Spleen (tissue), 11 donors: ENCODE data around the gene TBC1D16. TPM values are rescaled to one million over a fixed set of nuclear protein-coding genes. Genes with fewer than 3 reads are reported as not detected.

Experiments
- DNase-seq: peaks from one replicate; pipeline ENCODE4 v3.0.0-alpha.2; 2020
- H3K27ac ChIP-seq, 8 donors: fragments of 200-600 bp; sonication (generic) in 7 of 8; 1 replicate in 4 of 8; 2 replicates in 4 of 8; pipeline versions ENCODE4 v1.5.0 to v1.8.0; 2016 to 2021; ENCODE audit warnings: inconsistent platforms in 4 of 8, mild to moderate bottlenecking in 4 of 8, moderate library complexity in 1 of 8
- H3K27me3 ChIP-seq, 7 donors: fragments of 200-600 bp; sonication (generic) in 6 of 7; replicated peaks in 1 of 7; 1 replicate in 4 of 7; 2 replicates in 3 of 7; pipeline versions ENCODE4 v1.5.0 to v1.8.0; 2016 to 2021; ENCODE audit warnings: inconsistent platforms in 3 of 7, mild to moderate bottlenecking in 1 of 7
- H3K36me3 ChIP-seq, 6 donors: fragments of 200-600 bp; sonication (generic) in 5 of 6; 1 replicate in 4 of 6; 2 replicates in 2 of 6; pipeline versions ENCODE4 v1.5.0 to v1.8.0; 2016 to 2021; ENCODE audit warnings: inconsistent platforms in 2 of 6
- H3K4me1 ChIP-seq, 6 donors: fragments of 200-600 bp; sonication (generic) in 5 of 6; 1 replicate in 3 of 6; 2 replicates in 3 of 6; pipeline versions ENCODE4 v1.5.0 to v1.8.0; 2016 to 2021; ENCODE audit warnings: inconsistent platforms in 3 of 6
- H3K4me3 ChIP-seq, 8 donors: fragments of 200-600 bp; sonication (generic) in 7 of 8; 1 replicate in 4 of 8; 2 replicates in 4 of 8; pipeline versions ENCODE4 v1.5.0 to v1.8.0; 2016 to 2021; ENCODE audit warnings: inconsistent platforms in 4 of 8, mild to moderate bottlenecking in 4 of 8, moderate library complexity in 2 of 8
- H3K9me3 ChIP-seq, 8 donors: fragments of 200-600 bp; sonication (generic) in 7 of 8; 1 replicate in 4 of 8; 2 replicates in 4 of 8; pipeline versions ENCODE4 v1.5.0 to v1.8.0; 2016 to 2021; ENCODE audit warnings: inconsistent platforms in 4 of 8
- CTCF ChIP-seq, 11 experiments: fragments of 200-600 bp in 7 of 11; fragments of 450-650 bp in 4 of 11; sonication (generic) in 4 of 11; IDR thresholded peaks in 8 of 11; conservative IDR thresholded peaks in 3 of 11; 1 replicate in 7 of 11; 2 replicates in 4 of 11; pipeline versions ENCODE4 v1.4.0 to v1.8.0; 2016 to 2021; ENCODE audit warnings: antibody characterized with exemption in 11 of 11, inconsistent platforms in 4 of 11, mild to moderate bottlenecking in 1 of 11
- POLR2A ChIP-seq, 3 donors: fragments of 450-650 bp; IDR thresholded peaks; one replicate each; pipeline ENCODE4 v1.5.1; 2017; ENCODE audit warnings: antibody characterized with exemption in 3 of 3, mild to moderate bottlenecking in 1 of 3
- POLR2AphosphoS5 ChIP-seq, 3 donors: sonication (generic); formaldehyde crosslinking; IDR thresholded peaks; one replicate each; pipeline ENCODE4 v1.5.1; 2017; ENCODE audit warnings: antibody characterized with exemption in 3 of 3
- WGBS, 5 donors: extraction: QIAGEN DNeasy Blood & Tissue Kit in 3 of 5; methylation state at CpG; one replicate each; pipeline versions ENCODE4 v1.1.5 to v1.1.7; 2013 to 2018; 5-methylcytosine and 5-hydroxymethylcytosine counted together
- intact Hi-C: fragments of 100-400 bp; cut with DNase I; formaldehyde crosslinking; loops from one replicate; pipeline ENCODE4 v1.15.0; 2023; ENCODE audit warnings: low total_unique reads
- polyA plus RNA-seq, 3 donors: library from polyadenylated mRNA; stranded (reverse); fragments of 200-250 nt; gene quantifications; one replicate each; pipeline ENCODE4 v1.2.1, GENCODE V29; 2013
- total RNA-seq, 7 donors: library from RNA; depleted of rRNA in 3 of 7; stranded (reverse); fragments of >200 nt in 3 of 7; fragmentation: NEBNext Ultra II Directional in 4 of 7; extraction: Animal tissue kit (Norgen Biotek cat#: 25700) in 4 of 7; gene quantifications; one replicate each; pipeline versions ENCODE4 v1.1.0 to v1.2.1, GENCODE V29; 2016 to 2021
- donor health status: healthy with polysubstance abuse.
- donor health status: DM: no; HTN: no; CAD: no; lungs with moderate emphysema.
- donor health status: DM: no; HTN: no; CAD: no.
- donor health status: Bipolar disorder and iron deficiency.
- donor health status: healthy.
- donor health status: DM: no; HTN: no; CAD: no.
- donor health status: DM: yes; HTN: yes; CAD: no.

The TBC1D16 gene
- total and polyA plus RNA-seq, 10 donors: 1.3 to 33.6 (median 15.7) TPM

- intact Hi-C loops: no loop called here
Observed at GRCh38 chr17:79913451-79913850, 122.2 kb downstream of the TBC1D16 start.

GRCh38 chr17:79912552-79913330, 122.9 kb downstream of the TBC1D16 start:
- Histone ChIP-seq H3K4me1 (peaks cover 0 to 8% (median 0%) of the 10 kb centered on the region in 6 donors), H3K36me3 (no peaks in the 10 kb centered on the region), H3K4me3 (no peak overlapping the region), H3K27me3 (peaks cover 0 to 54% (median 0%) of the 10 kb centered on the region in 7 donors), H3K9me3 (no peaks in the 10 kb centered on the region), H3K27ac (no peak overlapping the region)
- peak; percentile 68 for DNase-seq
- intact Hi-C loops: no loop called here
- WGBS, 5 donors: 79 to 87% (median 84%) methylated on average over 10 to 14 of the region's 14 CpGs
- TF ChIP-seq POLR2A (IDR thresholded peaks at IDR 0.05) (no peak), CTCF (IDR thresholded peaks at IDR 0.05 in 8 of 11, conservative IDR thresholded peaks at IDR 0.05 in 3 of 11) (no peak), POLR2AphosphoS5 (IDR thresholded peaks at IDR 0.05) (no peak)

More at GRCh38 chr17:79913451-79913850, 122.2 kb downstream of the TBC1D16 start:
- peak; percentile 39 for DNase-seq
- peaks cover 0 to 53% (median 0%) of the 10 kb centered on the region in 7 donors for H3K27me3 ChIP-seq
- H3K9me3 ChIP-seq: no peaks in the 10 kb centered on the region
- no peak overlapping the region for H3K4me3 ChIP-seq
- H3K27ac ChIP-seq: no peak overlapping the region
- TF ChIP-seq CTCF (IDR thresholded peaks at IDR 0.05 in 8 of 11, conservative IDR thresholded peaks at IDR 0.05 in 3 of 11): no peak
- TF ChIP-seq POLR2AphosphoS5 (IDR thresholded peaks at IDR 0.05): no peak
- no peak for TF ChIP-seq POLR2A (IDR thresholded peaks at IDR 0.05)
- H3K4me1 ChIP-seq: peaks cover 0 to 12% (median 2%) of the 10 kb centered on the region in 6 donors
- 81 to 94% (median 87%) methylated on average over 6 to 9 of the region's 9 CpGs for WGBS, 5 donors
- no peaks in the 10 kb centered on the region for H3K36me3 ChIP-seq

DNA sequence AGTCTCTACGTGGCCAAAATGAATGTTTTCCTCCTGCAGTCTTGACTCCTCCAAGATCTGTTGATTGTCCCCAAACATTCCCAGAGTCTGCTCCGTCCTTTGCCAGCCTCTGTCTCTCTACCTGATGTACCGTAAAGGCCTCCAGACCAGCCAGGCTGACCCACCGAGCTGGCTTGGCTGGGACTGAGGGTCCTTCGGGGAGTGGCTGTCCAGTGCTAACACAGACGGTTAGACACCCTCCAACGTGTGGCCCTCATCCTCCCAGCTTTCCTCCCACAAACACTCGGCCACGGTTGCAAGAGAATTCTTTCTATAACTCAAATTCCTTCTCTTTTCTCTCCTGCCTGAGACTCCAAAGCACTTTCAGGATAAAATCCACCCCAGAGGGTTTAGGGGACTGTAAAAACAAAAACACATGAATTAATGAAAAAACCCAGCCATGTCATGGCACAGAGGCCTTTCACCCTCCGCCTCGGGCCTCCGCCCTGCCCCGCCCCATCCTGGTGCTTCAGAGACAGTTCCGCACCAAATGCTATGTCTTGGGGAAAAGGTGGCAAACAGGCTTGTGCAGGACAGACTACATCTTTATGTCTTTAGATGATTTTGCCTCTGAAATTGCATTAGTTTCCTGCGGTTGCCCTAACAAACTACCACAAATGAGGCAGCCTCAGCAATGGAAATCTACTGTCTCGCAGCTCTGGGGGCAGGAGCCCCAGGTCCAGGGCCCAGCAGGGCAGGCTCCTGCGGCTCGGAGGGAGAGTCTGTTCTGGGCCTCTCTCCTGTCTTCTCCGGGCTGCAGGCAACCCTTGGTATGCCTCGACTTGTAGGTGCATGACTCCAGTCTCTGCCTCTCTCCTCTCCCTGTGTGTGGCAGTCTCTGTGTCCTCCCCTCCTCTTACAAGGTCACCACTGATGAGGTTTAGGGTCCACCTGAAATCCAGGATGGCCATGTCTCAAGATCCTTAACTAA, 124.0 kb downstream of the TBC1D16 start:
- DNase-seq: peak; percentile 65
- Histone ChIP-seq H3K9me3 (no peaks in the 10 kb centered on the region), H3K27ac (peak overlapping the region in 4 of 8 donors; percentile 4 to 45 (median 28)), H3K36me3 (no peaks in the 10 kb centered on the region), H3K4me3 (no peak overlapping the region), H3K27me3 (peaks cover 0 to 56% (median 0%) of the 10 kb centered on the region in 7 donors), H3K4me1 (peaks cover 0 to 8% (median 2%) of the 10 kb centered on the region in 6 donors)
- intact Hi-C loops: no loop called here
- WGBS, 5 donors: 78 to 89% (median 87%) methylated on average over 16 to 20 of the region's 20 CpGs
- TF ChIP-seq POLR2A (IDR thresholded peaks at IDR 0.05) (no peak), CTCF (IDR thresholded peaks at IDR 0.05 in 8 of 11, conservative IDR thresholded peaks at IDR 0.05 in 3 of 11) (no peak), POLR2AphosphoS5 (IDR thresholded peaks at IDR 0.05) (no peak)
